Measurements from ENCODE around the gene DCDC2.
"Not testable (repeated sequence)": the region's sequence is repeated elsewhere in the genome, so short reads cannot be mapped to it uniquely, and the experiment has no call there.

The DCDC2 gene

DNA sequence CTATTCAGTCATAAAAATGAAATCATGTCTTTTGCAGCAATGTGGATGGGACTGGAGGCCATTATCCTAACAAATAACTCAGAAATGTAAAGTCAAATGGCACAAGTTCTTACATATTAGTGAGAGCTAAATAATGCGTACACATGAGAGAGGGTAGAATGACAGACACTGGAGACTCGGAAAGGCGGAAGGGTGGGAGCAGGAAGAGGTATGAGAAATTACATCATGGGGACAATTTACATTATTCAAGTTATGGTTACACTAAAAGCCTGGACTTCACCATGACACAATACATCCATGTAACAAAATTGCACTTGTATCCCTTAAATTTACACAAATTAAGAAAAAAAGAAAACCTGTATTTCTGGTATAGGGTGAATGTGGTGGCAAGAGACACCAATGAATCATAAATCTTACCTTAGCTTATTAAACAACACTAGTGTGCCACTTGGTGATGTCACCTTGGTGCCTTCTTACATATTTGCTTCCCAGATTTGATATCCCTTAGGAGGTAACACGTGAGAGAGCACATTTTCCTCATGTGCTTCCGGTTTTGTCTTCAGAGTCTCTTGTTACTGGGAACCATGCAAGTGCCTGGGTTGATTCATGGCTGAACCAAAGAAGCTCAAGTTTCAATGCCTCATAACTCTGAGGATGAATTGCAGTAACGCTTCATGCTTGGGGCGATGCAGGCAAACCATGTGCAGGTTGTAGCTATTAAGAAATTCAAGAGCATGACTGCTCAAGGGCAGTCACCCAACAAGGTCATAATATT, 84.6 kb downstream of the DCDC2 start:
- no peak for DNase-seq (ENCODE audit: low read depth in 1 of 2, low spot score in 1 of 2)

DNA sequence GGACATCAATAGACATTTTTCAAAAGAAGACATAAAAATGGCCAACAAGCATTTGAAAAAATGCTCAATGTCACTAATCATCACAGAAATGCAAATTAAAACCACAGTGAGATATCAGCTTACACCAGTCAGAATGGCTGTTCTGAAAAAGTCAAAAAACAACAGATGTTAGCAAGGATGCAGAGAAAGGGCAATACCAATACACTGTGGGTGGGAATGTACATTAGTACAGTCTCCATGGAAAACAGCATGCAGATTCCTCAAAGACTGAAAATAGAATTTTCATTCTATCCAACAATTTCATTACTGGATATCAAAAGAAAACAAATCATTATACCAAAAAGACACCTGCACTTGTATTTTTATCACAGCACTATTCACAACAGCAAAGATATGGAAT, 85.3 kb downstream of the DCDC2 start:
- DNase-seq (ENCODE audit: low read depth in 1 of 2, low spot score in 1 of 2): no peak

DNA sequence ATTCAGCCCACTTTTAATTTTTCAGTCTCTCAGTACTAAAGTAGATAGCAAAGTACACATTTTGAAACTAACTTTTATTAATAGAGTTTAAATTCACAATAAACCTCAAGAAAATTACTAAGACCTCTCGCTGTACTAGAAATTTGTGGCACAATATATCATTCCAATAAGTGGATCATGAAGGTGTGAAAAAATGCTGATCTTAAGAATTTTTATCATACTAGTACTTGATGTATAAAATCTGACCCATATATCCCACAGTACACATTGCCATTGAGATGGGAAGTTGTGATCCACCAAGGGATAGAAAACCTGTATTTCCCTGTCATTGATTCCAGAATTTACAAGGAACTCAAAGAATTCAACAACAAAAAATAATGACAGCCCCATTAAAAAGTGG, 85.7 kb downstream of the DCDC2 start:
- DNase-seq (ENCODE audit: low read depth in 1 of 2, low spot score in 1 of 2): no peak

DNA sequence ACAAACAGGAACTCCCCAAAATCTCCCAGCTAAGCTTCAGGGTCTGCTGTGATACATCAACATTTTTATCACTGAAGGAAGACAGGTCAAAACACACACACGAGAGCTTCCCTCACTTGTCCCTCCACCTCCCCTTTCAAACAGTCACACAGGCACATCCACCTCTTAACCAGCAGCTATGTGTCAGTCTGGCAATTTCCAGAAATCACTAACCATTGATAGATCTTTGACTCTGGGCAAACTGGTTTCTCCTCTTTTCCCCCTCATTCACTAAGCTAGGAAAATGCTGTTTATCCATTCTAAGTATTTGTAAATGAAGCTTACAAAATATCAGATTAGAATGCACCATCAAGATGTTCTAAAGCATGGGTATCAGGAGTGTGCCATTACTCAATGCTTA, 87.8 kb downstream of the DCDC2 start:
- no peak for DNase-seq (ENCODE audit: low read depth in 1 of 2, low spot score in 1 of 2)

DNA sequence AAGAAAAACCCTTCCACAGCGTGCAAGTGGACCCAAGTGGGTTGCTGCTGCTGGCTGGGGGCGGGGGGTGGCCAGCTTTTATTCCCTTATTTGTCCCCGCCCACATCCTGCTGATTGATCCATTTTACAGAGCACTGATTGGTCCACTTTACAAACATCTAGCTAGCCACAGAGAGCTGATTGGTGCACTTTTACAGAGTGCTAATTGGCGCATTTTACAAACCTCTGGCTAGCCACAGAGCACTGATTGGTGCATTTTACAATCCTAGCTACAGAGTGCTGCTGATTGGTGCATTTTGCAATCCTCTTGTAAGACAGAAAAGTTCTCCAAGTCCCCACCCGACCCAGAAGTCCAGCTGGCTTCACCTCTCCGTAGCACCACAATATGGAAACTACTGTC, 99.6 kb downstream of the DCDC2 start:
- DNase-seq (ENCODE audit: low read depth in 1 of 2, low spot score in 1 of 2): not testable (repeated sequence)

DNA sequence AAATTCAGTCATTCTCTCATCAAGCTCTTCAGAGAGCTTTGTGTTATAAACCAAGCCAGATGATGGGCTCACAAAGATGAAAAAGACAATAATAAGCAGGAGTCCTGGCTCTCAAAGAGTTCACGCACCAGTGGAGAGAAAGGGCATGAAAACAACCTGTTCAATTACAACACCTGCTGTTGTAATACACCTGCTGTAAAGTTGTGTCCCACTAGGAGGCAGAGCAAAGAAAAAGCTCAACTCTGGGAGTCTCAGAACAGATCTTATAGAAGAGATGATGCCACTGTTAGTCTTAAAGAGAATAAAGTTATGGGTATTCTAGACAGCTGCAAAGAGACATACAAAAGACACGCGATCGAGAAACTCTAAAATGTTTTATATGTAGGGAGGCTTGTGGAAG, 100.6 kb downstream of the DCDC2 start:
- no peak for DNase-seq (ENCODE audit: low read depth in 1 of 2, low spot score in 1 of 2)

DNA sequence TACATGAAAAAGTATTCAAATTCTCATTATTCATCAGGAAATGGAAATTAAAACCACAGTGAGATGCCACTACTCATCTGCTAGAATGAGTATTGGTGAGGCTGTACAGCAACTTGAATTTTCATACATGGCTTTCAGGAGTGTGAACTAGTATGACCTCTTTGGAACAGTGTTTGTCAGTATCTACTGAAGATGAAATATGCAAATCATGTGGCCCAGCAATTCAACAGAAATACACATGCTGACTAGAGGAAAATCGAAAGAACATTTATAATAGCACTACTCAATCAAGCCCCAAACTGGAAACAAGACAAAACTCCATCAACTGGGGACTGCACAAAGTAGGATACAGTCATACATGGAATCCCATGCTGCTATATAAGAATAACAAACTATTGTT, 102.2 kb downstream of the DCDC2 start:
- DNase-seq (ENCODE audit: low read depth in 1 of 2, low spot score in 1 of 2): no peak

DNA sequence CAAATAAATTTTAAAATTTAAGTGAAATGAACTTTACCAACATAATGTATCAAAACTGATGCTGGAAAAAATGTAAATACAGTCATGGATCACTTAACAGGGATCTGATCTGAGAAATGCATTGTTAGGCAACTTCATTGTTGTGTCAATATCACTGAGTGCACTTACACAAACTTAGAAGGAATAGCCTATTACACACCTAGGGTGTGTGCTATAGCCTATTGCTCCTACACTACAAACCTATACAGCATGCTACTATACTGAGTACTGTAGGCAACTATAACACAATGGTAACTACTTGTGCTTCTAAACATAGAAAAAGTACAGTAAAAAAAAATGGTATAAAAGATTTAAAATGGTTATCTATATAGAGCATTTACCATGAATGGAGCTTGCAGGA, 104.5 kb downstream of the DCDC2 start:
- no peak for DNase-seq (ENCODE audit: low read depth in 1 of 2, low spot score in 1 of 2)

DNA sequence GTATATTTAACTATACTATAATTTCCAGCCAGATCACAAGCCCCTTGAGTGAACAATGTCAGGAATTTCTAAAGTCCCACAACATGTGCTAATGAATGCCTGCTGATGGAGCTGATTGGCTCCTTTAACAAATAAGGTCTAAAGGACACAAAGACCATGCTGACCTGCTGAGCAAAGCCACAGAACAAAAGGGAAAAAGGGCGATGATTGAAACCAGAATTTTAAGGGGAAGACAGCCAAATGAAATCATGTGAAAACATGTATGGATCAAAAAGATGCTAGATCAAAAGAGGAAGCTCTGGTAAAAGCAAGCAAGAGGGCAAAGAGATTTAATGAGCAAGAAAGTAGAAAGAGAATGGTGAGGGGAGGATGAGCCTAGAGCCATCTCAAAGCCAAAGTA, 105.6 kb downstream of the DCDC2 start:
- DNase-seq (ENCODE audit: low read depth in 1 of 2, low spot score in 1 of 2): no peak

DNA sequence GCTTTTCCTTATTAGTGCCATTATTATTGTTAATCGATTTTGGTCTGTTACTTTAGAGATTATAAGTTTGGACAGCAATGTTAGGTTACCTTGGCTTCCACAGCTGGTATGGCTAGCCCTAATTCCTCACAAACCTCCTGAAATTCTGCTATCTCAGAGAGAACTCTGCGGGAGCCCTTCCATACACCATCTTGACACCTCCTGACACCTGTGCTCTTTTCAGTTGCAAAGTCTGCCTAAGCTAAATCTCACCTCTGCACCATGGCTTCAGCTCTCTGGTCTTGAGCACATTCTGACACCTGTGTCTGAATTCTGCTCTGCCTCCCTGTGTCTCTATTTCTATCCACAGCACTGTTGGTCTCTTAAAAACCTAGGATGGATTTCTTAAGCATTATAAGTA, 106.5 kb downstream of the DCDC2 start:
- DNase-seq (ENCODE audit: low read depth in 1 of 2, low spot score in 1 of 2): no peak

DNA sequence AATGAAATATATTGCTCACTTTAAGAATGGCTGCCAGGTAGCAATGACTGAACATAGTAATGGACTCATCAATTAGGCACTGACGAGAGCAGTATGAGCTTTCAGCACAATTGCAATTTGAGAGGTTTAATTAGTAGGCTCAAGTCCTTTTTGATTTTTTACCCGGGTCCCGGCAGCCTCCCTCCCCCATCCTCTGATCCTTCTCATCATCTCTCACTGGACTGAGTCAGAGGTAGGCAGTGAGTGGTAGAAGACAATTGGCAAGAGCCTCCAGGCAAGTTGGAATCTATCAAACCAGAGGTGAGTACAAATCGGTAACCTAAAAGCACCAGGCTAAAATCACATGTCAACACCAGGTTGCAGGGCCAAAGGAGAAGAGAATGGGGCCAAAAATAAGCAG, 107.9 kb downstream of the DCDC2 start:
- DNase-seq (ENCODE audit: low read depth in 1 of 2, low spot score in 1 of 2): no peak

DNA sequence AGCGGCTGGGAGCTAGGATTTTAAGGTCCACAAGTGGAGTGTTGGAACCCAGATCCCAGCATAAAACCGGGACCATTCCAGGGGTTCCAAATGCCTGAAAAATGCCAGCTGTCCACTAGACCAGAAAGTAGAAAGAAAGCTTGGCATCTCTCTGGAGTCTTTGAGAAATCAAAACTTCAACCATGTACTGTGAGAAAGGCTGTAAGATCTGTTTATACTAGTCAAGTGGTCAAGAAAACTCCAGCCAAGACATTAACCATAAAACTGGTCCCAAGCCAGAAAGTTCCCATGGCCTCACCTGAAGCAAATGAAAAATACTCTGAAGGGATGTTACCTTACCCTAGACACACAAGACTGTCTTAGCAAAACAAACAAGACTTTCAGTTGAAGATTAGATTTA, 112.6 kb downstream of the DCDC2 start:
- no peak for DNase-seq (ENCODE audit: low read depth in 1 of 2, low spot score in 1 of 2)

DNA sequence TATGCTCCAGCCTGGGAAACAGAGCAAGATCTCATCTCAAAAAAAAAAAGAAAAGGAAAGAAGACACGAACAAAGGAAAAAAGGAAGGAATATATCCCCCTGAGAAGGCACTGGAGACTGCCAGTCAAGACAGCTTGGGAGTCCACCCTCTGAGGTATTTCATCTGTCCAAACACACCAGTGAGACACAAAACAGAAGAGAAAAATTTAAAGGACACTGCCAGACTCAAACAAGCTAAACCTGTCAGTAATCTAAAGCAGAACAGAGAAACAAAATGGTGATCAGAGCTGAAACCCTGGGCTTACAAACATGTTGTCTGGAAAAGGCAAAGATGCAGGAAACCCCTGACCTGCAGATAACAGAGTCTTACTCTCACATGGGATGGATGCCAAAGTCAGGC, 114.9 kb downstream of the DCDC2 start:
- no peak for DNase-seq (ENCODE audit: low read depth in 1 of 2, low spot score in 1 of 2)

DNA sequence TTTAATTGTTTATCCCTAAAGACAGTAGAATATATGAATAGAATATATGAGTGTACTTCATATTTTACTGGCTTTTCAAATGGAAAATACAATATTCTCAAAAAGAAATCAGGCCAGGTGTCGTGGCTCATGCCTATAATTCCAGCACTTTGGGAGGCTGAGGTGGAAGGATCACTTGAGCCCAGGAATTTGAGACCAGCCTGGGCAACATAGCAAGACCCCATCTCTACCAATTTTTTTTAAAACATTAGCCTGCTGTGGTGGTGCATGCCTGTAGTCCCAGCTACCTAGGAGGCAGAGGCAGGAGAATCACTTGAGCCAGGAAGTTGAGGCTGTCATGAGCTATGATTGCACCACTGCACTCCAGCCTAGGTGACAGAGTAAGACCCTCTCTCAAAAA, 116.1 kb downstream of the DCDC2 start:
- not testable (repeated sequence) for DNase-seq (ENCODE audit: low read depth in 1 of 2, low spot score in 1 of 2)

DNA sequence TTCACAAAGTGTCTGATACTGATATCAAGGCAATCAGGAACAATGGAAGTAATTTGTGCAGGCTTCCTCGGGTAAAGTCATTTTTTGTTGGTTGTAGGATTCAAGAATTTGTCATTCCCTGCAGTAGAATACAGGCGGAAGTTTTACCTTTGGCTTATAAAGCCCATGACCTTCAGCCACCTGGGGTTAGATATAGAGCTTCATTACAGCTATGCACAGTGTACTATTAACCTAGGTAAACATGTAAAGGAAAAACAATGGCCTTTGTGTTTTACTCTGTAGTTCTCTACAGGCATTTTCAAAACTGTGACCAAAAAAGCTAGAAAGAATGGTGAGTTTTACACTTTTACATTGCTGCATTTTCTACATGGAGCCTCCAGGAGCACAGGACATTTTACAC, 116.9 kb downstream of the DCDC2 start:
- DNase-seq (ENCODE audit: low read depth in 1 of 2, low spot score in 1 of 2): no peak

DNA sequence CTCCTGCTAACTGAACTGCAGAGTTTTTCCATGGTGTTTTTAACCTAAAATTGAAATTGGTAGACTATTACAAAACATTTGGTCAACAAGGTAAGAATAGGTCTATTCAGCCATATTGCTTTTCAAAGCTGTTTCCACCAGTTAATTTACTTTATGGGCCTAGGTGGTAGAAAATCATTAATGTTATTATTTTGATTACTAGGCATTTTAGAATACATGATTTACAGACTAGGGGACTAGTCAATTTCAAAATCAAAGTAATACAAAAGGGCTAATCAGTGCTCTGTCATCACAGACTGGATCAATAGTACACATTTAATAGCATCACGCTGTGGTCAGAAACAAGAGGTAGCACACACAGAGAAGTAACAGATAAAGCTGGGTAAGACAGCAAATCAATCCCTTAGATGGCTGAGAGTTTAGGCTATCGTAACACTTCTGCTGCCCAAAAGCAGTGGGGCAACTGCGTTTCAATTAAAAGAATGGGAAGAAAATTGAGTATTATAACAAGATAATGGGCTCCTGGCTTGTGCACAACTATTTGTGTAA, 117.4 kb downstream of the DCDC2 start:
- no peak for DNase-seq (ENCODE audit: low read depth in 1 of 2, low spot score in 1 of 2)

DNA sequence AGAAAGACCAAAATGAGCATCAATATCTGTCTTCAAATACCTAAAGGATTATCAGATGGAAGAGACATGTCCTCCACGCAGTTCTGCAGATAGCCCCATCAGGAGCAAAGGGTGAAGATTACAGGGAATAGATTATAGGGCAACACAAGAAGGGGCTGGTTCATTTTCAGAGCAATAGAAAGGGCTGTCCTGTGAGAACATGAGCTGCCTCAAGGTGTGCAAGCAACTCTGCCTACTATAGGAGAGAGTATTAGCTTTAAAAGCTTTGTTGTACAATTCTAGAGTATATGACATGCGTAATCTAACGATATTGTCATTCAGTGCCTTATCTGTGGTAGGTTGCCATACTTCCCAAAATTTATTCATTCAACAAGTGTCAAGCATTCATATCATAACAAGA, 119.2 kb downstream of the DCDC2 start:
- no peak for DNase-seq (ENCODE audit: low read depth in 1 of 2, low spot score in 1 of 2)

DNA sequence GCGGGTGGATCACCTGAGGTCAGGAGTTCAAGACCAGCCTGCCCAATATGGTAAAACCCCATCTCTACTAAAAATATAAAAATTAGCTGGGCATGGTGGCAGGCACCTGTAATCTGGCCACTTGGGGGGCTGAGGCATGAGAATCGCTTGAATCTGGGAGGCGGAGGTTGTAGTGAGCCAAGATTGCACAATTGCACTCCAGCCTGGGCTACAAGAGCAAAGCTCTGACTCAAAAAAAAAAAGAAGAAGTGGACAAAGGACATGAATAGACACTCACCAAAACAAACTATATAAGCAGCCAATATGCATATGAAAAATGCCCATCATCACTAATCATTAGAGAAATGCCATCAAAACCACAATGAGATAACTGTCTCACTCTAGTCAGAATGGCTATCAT, 121.1 kb downstream of the DCDC2 start:
- DNase-seq (ENCODE audit: low read depth in 1 of 2, low spot score in 1 of 2): not testable (repeated sequence)

DNA sequence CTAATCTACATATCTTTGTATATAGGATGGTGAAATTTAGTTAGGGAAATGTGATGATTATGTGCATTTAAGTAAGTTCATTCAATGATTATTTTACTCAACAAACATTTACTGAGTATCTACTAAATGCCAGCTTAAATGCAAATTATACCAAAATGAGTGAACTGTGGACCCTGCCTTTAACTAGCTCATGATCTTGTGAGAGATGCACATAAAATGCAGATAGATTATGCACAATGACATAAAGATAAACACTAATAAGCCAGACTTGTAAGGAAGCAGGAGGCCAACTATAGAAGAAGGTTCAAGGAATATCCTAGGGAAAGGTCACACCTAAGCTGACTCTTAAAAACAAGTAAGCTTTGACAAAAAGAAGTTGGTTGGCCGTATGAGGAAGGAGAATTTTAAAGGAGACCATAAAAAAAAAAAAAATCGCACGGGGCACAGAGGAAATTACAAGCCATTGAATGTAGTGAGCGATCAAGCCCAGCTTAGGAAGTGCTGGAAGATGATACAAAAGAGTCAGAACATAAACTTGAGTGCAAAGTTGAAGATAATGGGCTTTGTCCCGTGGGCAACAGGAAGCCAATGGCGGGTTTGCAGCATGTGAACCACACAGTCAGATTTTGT, 123.9 kb downstream of the DCDC2 start:
- DNase-seq (ENCODE audit: low read depth in 1 of 2, low spot score in 1 of 2): no peak

DNA sequence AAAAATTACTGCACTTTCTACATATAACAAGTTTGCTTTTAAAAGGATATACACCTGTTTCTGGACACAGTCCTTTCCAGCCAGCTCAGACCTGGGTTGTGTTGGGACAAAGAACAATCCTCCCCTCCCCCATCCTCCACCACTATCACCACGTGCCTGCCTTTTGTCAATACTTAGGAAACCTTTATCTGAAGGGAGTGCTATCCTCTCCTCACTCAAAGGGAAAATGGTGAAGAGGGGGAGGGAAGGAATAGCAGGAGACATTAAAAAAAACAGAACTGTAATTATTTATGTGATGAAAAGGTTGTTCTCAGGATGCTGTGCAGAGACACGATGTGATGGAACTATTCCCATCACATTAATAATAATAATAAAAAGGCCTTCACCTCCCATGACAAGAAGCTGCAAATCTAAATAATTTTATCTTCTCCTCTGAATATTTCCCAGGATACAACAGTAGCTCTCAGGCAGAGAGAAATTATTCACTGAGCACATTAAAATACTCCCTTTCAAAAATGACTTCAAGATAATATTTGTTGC, 126.4 kb downstream of the DCDC2 start:
- DNase-seq (ENCODE audit: low read depth in 1 of 2, low spot score in 1 of 2): no peak

DNA sequence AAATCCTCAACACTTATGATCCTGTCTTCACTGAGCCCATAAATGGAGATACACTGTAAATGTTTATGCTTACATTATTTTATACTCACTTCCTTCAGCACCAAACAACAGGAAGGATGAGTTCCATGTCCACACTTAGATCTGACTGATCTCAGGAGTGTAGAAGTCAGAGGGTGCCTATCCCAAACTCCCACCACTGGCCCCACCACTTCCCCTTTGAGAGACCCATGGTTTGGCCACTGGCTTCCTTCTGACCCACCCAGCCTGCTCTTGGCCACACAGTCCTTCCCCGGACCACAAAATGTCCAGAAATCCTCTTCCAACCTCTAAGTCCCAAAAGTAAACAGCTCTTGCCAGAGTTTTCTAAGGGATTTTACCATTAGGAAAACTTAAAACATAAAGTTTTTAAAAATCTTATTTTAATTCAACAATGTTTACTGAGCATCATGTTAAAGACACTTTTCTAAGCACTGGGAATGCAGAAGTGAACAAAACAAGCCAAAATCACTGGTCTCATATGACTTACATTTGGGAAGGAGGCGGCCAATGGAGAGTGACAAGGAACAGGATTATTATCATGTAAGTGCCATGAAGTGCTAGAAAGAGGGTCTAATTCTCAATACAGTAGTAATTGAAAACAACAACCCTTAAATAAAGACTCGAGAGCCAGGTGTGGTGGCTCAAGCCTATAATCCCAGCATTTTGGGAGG, 128.0 kb downstream of the DCDC2 start:
- DNase-seq (ENCODE audit: low read depth in 1 of 2, low spot score in 1 of 2): no peak
